Lower lobe of right lung (tissue), 2 donors: ENCODE measurements around the gene PHIP. TPM values are rescaled to one million over a fixed set of nuclear protein-coding genes. Genes with fewer than 3 reads are reported as not detected.

Experiments
- ATAC-seq, 2 donors: fragments of 200-7000 bp; cut with Tn5 transposase; one replicate each; pipeline ENCODE4 v1.9.1; 2020 to 2022; ENCODE audit warnings: mild to moderate bottlenecking in 2 of 2, moderate library complexity in 2 of 2
- DNase-seq: peaks from one replicate; pipeline ENCODE4 v3.0.0-alpha.2; 2020
- H3K27ac ChIP-seq: fragments of 200-600 bp; one replicate; pipeline ENCODE4 v1.8.0; 2022
- H3K27me3 ChIP-seq: fragments of 200-600 bp; one replicate; pipeline ENCODE4 v1.8.0; 2022; ENCODE audit warnings: low read depth
- H3K36me3 ChIP-seq: fragments of 200-600 bp; one replicate; pipeline ENCODE4 v1.8.0; 2022; ENCODE audit warnings: mild to moderate bottlenecking
- H3K4me1 ChIP-seq: fragments of 200-600 bp; one replicate; pipeline ENCODE4 v1.8.0; 2022
- H3K4me3 ChIP-seq: fragments of 200-600 bp; one replicate; pipeline ENCODE4 v1.8.0; 2022; ENCODE audit warnings: mild to moderate bottlenecking
- H3K9me3 ChIP-seq: fragments of 200-600 bp; one replicate; pipeline ENCODE4 v1.8.0; 2022
- intact Hi-C: fragments of 100-400 bp; cut with DNase I; formaldehyde crosslinking; loops from one replicate; pipeline ENCODE4 v1.11.0; 2022
- total RNA-seq: library from RNA; stranded (reverse); fragmentation: NEBNext Ultra II Directional; extraction: Animal tissue kit (Norgen Biotek cat#: 25700); gene quantifications from one replicate; pipeline ENCODE4 v1.2.1, GENCODE V29; 2021
- TF ChIP-seq, protein P1 (sequence below): fragments of 200-600 bp; IDR thresholded peaks from one replicate; pipeline ENCODE4 v1.8.0; 2022; ENCODE audit warnings: antibody characterized with exemption, mild to moderate bottlenecking
- donor health status: DM: no; HTN: yes; CAD: no; lungs with severe emphysema.

The PHIP gene
- total RNA-seq, 1 donor from 2014 or later = 35.6 TPM

DNA sequence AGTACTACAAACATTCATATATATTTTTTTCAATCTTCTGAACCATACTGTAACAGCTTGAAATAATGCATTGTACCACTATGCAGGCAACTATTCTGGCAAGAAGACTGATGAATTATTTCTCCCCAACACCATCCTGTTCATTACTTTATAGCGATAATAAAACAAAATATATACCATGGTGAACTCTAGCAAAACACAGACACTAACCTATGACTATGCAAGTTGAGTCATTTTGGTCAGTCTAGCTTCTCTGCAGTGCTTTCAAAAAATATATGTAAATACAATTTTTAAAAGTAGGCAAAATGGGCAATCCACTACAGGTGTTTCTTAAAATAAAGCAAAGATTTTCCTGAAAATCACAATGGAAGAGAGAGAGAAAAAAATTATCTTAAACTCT, 20.3 kb downstream of the PHIP start:
- H3K27ac ChIP-seq = no peak overlapping the region
- H3K27me3 ChIP-seq = no peaks in the 10 kb centered on the region
- ATAC-seq (no peak), DNase-seq (no peak)
- no peaks in the 10 kb centered on the region for H3K4me1 ChIP-seq
- H3K4me3 ChIP-seq = no peak overlapping the region
- intact Hi-C loops = no loop called here
- H3K9me3 ChIP-seq = no peaks in the 10 kb centered on the region
- TF ChIP-seq, protein P1, sequence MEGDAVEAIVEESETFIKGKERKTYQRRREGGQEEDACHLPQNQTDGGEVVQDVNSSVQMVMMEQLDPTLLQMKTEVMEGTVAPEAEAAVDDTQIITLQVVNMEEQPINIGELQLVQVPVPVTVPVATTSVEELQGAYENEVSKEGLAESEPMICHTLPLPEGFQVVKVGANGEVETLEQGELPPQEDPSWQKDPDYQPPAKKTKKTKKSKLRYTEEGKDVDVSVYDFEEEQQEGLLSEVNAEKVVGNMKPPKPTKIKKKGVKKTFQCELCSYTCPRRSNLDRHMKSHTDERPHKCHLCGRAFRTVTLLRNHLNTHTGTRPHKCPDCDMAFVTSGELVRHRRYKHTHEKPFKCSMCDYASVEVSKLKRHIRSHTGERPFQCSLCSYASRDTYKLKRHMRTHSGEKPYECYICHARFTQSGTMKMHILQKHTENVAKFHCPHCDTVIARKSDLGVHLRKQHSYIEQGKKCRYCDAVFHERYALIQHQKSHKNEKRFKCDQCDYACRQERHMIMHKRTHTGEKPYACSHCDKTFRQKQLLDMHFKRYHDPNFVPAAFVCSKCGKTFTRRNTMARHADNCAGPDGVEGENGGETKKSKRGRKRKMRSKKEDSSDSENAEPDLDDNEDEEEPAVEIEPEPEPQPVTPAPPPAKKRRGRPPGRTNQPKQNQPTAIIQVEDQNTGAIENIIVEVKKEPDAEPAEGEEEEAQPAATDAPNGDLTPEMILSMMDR = no peak
- H3K36me3 ChIP-seq = peaks cover 66% of the 10 kb centered on the region

DNA sequence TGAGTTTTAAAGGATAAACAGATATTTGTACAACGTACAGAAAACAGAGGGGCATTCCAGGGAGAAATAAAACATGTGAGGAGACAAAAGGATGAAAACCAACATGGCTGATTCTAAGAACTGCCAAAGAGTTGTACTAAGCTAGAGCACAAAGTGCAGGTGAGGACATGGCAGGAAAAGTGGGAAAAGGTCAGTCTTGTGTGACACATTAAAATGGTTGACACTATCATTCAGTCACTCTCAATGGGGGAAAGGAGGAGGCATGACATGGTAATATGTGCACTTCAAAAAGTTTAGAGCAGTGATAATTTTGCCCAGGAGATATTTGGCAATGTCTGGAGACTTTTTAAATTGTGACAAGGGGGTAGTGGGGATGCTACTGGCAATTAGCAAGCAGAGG, 21.8 kb downstream of the PHIP start:
- DNase-seq (no peak), ATAC-seq (no peak)
- Histone ChIP-seq H3K27me3 (no peaks in the 10 kb centered on the region), H3K27ac (no peak overlapping the region), H3K36me3 (peaks cover 76% of the 10 kb centered on the region), H3K9me3 (no peaks in the 10 kb centered on the region), H3K4me1 (no peaks in the 10 kb centered on the region), H3K4me3 (no peak overlapping the region)
- intact Hi-C loops = no loop called here
- TF ChIP-seq, protein P1 = no peak

DNA sequence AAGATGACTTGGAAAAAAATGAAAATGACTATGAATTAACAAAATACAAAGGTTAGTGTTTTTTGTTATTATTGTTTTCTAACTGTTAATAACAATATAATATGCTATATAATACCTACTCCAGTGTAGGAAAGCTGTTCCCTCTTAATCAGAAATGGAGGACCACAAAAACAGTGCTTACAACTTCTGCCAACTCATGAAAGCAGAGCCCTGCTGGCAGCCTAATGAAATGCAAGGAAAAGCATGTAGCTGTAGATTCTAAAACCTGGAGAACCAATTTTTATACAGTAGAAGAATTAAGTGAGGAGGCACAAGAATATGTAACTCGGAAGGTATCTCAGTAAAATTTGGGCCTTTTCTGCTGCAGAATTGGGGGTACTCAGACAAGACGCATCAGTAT, 29.4 kb downstream of the PHIP start:
- TF ChIP-seq, protein P1 = no peak
- H3K27ac ChIP-seq = no peak overlapping the region
- peaks cover 50% of the 10 kb centered on the region for H3K36me3 ChIP-seq
- no peaks in the 10 kb centered on the region for H3K4me1 ChIP-seq
- intact Hi-C loops = no loop called here
- no peaks in the 10 kb centered on the region for H3K9me3 ChIP-seq
- DNase-seq = no peak
- no peak overlapping the region for H3K4me3 ChIP-seq
- no peaks in the 10 kb centered on the region for H3K27me3 ChIP-seq
- no peak for ATAC-seq

DNA sequence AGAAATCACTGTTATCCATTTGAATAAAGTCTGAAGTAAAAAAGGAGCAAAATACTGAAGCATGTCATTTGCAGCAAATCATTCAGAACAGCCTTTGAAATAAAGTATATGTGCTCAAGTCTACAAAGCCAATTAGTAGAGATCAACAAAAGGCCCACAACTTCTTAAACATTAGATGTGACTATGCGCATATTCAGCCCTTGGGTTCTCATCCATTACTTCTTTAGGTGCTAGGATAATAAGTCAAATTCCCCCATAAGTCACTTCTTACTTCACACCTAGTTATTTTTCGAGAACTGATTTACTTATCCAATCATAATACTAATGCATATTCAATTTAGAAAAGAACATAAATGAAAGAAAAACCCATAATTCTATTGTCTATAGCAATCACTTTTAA, 31.0 kb downstream of the PHIP start:
- Histone ChIP-seq H3K4me3 (no peak overlapping the region), H3K4me1 (no peaks in the 10 kb centered on the region), H3K9me3 (no peaks in the 10 kb centered on the region), H3K27ac (no peak overlapping the region), H3K36me3 (peaks cover 45% of the 10 kb centered on the region), H3K27me3 (no peaks in the 10 kb centered on the region)
- no peak for DNase-seq
- intact Hi-C loops = no loop called here
- TF ChIP-seq, protein P1 = no peak
- ATAC-seq = no peak

DNA sequence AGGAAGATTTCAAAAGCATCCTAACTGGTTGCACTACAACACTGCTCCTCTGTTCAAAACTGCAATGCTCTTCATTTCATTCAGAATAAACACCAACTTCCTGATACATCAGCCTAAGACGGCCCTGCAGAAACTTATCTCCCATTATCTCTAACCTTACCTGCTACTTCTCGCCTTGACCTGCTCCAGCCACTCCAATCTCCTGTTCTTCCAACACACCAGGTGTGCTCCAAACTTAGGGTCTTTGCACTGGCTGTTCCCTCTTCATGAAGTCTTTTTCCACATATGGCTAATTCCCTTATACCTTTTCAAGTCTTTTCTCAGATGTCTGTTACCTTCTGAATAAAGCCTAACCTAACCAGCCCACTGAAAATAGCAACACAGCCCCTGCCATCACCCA, 32.1 kb downstream of the PHIP start:
- Histone ChIP-seq H3K27me3 (no peaks in the 10 kb centered on the region), H3K4me3 (no peak overlapping the region), H3K36me3 (peaks cover 52% of the 10 kb centered on the region), H3K4me1 (no peaks in the 10 kb centered on the region), H3K9me3 (no peaks in the 10 kb centered on the region), H3K27ac (no peak overlapping the region)
- no peak for ATAC-seq
- intact Hi-C loops = no loop called here
- TF ChIP-seq, protein P1 = no peak
- no peak for DNase-seq

DNA sequence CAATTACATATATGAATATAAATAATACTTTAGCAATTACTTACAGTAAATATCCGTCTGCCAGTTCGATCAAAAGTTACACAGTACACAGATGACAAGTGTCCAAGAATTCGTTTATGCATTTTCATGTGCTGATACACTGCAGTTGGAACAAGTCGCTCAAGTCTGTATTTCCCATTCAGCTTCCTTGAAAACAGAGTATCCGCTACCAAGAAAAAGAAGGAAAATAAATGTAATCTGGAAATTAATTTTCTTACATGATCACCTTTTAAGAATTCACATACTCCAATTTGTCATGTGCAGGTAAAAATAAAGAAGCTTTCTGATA, 35.3 kb downstream of the PHIP start:
- no peaks in the 10 kb centered on the region for H3K9me3 ChIP-seq
- no peak overlapping the region for H3K27ac ChIP-seq
- H3K36me3 ChIP-seq = peaks cover 50% of the 10 kb centered on the region
- no peak overlapping the region for H3K4me3 ChIP-seq
- TF ChIP-seq, protein P1 = no peak
- DNase-seq (no peak), ATAC-seq (no peak)
- no peaks in the 10 kb centered on the region for H3K27me3 ChIP-seq
- no peaks in the 10 kb centered on the region for H3K4me1 ChIP-seq
- intact Hi-C loops = no loop called here
